NT2/D1 (cell line): ENCODE results near the gene RPS6KB2.

Experiments used
- DNase-seq: peaks from one replicate; pipeline ENCODE4 v3.0.0-alpha.2; 2011; ENCODE audit warnings: low read depth, low spot score
- H3K27me3 ChIP-seq: 2 replicates; pipeline ENCODE4 v1.6.0; 2011; ENCODE audit warnings: mild to moderate bottlenecking; ENCODE audit not compliant: insufficient read length, insufficient read depth
- H3K36me3 ChIP-seq: 2 replicates; pipeline ENCODE4 v1.6.1; 2011; ENCODE audit warnings: mild to moderate bottlenecking, low read length, mixed read lengths; ENCODE audit not compliant: insufficient read depth, insufficient read length
- H3K4me1 ChIP-seq: 2 replicates; pipeline ENCODE4 v1.5.1; 2011; ENCODE audit not compliant: insufficient read depth, insufficient read length
- H3K4me3 ChIP-seq: 2 replicates; pipeline ENCODE4 v1.5.1; 2011; ENCODE audit warnings: low read depth; ENCODE audit not compliant: insufficient read length
- H3K9ac ChIP-seq: 2 replicates; pipeline ENCODE4 v1.6.0; 2011; ENCODE audit warnings: low read depth; ENCODE audit not compliant: insufficient read length
- H3K9me3 ChIP-seq: 2 replicates; pipeline ENCODE4 v1.5.1; 2011; ENCODE audit warnings: mild to moderate bottlenecking, low read length; ENCODE audit not compliant: insufficient read depth
- SUZ12 ChIP-seq: IDR thresholded peaks from 2 replicates; pipeline ENCODE4 v1.6.1; 2011; ENCODE audit not compliant: insufficient read length, insufficient read depth; ENCODE audit errors: extremely low read depth
- YY1 ChIP-seq: IDR thresholded peaks from 2 replicates; pipeline ENCODE4 v1.6.1; 2011; ENCODE audit not compliant: insufficient read length, insufficient read depth
- ZNF274 ChIP-seq: IDR thresholded peaks from 2 replicates; pipeline ENCODE4 v1.6.1; 2011; ENCODE audit warnings: mild to moderate bottlenecking, low read depth, low read length

The RPS6KB2 gene

DNA sequence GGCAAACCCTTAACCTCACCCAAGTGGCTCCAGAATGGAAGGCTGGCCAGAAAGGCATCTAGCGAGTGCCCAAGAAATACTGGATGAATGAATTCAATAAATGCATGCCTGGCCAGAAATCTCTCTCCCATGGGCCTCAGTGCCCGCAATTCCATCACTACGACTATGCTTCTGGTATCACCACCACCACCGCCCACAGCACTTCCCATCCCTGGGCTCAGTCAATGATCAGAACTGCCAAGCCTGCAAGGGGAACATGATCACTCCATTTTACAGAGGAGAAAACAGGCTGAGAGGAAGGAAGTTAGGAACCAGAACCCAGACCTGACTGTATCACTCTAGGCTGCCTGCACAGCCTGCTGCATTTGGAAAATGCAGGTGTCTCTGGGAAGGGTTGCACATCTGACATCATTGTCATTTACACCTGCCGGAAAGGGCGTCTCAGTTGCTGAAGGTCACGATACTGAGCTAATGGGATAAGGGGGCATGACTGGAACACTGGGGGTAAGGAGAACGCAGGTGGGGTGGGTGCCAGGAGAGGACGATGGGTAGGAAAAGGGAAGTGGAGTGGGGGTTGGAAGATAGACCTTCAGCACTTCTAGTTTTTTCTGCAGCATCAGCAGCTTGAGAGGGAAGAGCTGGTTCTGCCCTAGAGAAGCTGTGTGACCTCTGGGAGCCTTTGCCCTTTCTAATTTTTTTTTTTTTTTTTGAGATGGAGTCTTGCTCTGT is 21.0 kb downstream of the RPS6KB2 start:
- DNase-seq: no peak
- H3K4me3 ChIP-seq: no peak overlapping the region
- H3K9ac ChIP-seq: no peak overlapping the region
- peaks cover 21% of the 10 kb centered on the region for H3K4me1 ChIP-seq
- no peak for TF ChIP-seq ZNF274
- TF ChIP-seq YY1: no peak
- TF ChIP-seq SUZ12: no peak
- no peaks in the 10 kb centered on the region for H3K36me3 ChIP-seq
- peaks cover 10% of the 10 kb centered on the region for H3K27me3 ChIP-seq
- H3K9me3 ChIP-seq: no peaks in the 10 kb centered on the region

DNA sequence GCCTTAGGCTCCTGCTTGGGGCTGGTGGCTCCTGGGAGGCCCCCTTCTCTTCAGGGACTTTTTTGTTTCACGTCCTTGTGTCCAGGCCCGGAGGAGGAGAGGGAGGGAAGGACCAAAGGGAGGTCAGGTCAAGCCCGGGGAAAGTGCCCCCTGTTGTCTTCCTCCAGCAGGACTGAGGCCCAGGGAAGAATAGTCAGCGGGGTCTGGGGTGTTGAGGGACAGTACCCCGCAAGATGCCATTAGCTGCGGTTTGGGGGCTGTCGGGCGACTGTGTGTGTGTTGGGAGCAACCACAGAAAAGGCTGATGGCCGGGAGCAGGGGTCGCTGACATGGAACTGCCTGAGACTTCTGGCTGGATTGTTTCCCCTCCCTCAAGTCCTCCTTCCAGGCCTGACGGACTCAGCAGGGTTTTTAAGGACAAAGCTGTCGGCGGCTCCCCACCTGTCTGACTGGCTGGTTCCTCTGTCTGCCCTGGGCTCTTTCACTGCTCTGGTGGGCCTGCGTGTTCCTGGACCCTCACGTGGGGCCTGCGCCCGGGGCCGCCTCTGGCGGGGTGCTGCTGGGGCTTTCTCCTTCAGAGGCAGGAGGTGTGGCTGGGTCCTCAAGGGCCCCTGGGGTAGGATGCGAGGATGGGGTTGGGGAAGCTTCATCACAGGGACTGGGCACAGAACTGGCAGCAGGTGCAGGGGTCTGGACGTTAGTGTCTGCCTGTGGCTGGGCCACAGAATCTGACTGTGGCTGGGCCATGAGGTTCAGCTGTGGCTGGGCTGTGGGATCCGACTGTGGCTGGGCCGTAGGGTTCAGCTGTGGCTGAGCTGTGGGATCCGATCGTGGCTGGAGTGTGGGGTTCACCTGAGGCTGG is 22.7 kb downstream of the RPS6KB2 start:
- no peak for DNase-seq
- Histone ChIP-seq H3K4me3 (no peak overlapping the region), H3K9ac (no peak overlapping the region), H3K27me3 (peaks cover 6% of the 10 kb centered on the region), H3K36me3 (no peaks in the 10 kb centered on the region), H3K9me3 (no peaks in the 10 kb centered on the region), H3K4me1 (peaks cover 21% of the 10 kb centered on the region)
- TF ChIP-seq SUZ12 (no peak), YY1 (no peak), ZNF274 (no peak)

DNA sequence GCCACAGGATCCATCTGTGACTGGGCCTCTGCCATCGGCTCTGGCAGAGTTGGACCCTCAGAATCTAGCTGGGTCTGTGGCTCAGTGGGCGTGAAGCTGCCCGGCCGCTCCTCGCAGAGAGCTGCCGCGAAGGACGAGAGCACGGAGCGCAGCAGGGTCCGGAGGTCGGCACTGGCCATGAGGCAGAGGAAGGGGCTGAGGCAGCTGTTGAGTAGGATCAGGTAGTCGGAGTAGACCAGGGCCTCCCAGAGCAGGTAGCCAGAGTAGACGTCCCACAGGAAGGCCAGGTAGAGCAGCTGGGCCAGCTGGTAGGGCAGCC is 23.3 kb downstream of the RPS6KB2 start:
- Histone ChIP-seq H3K4me3 (no peak overlapping the region), H3K27me3 (peaks cover 6% of the 10 kb centered on the region), H3K9me3 (no peaks in the 10 kb centered on the region), H3K9ac (no peak overlapping the region), H3K36me3 (no peaks in the 10 kb centered on the region), H3K4me1 (peaks cover 21% of the 10 kb centered on the region)
- TF ChIP-seq YY1 (no peak), ZNF274 (no peak), SUZ12 (no peak)
- DNase-seq: no peak

DNA sequence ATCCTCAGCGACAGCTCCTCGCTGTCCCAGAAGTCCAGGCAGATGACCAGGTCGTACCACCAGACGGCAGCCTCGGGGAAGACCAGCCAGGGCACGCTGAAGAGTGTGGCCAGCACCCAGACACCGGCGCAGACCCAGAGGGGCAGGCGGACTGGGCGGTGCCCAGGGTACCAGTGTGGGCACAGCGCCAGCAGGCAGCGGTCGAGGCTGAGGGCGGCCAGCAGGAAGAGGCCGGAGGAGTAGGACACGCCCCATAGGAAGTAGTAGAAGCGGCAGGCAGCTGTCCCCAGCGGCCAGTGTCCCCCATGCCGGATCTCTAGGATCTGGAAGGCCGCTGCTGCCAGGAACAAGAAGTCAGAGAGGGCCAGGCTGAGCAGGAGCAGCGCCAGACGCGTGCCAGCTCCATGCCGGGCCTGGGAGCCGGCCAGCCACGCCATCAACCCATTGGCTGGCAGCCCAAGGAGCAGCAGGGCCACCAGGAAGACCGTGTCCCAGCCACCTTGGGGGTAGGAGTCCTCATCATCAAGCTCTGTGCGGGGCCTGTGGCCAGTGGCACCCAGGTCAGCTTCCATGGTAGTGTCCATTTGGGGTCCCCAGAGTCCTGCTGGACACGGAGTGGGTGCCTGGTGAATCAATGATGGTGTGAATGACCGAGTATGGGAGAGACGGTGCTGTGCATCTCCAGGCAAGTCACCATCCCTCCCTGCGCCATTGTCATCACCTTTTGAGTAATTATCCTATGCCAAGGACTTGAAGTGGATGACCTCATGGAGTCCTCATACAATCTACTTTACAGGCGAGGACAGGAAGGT is 24.1 kb downstream of the RPS6KB2 start, which contains the start of gene GPR152:
Gene GPR152, minus strand, starts transcription at position 589 of the 812 bp plus-strand sequence. Its CDS starts 5 bp downstream, at position 584.
- TF ChIP-seq SUZ12 (no peak), ZNF274 (no peak), YY1 (no peak)
- no peaks in the 10 kb centered on the region for H3K36me3 ChIP-seq
- no peaks in the 10 kb centered on the region for H3K9me3 ChIP-seq
- peaks cover 6% of the 10 kb centered on the region for H3K27me3 ChIP-seq
- no peak for DNase-seq
- H3K9ac ChIP-seq: no peak within 1 kb of the TSS
- peaks cover 21% of the 10 kb centered on the region for H3K4me1 ChIP-seq
- no peak within 1 kb of the TSS for H3K4me3 ChIP-seq

DNA sequence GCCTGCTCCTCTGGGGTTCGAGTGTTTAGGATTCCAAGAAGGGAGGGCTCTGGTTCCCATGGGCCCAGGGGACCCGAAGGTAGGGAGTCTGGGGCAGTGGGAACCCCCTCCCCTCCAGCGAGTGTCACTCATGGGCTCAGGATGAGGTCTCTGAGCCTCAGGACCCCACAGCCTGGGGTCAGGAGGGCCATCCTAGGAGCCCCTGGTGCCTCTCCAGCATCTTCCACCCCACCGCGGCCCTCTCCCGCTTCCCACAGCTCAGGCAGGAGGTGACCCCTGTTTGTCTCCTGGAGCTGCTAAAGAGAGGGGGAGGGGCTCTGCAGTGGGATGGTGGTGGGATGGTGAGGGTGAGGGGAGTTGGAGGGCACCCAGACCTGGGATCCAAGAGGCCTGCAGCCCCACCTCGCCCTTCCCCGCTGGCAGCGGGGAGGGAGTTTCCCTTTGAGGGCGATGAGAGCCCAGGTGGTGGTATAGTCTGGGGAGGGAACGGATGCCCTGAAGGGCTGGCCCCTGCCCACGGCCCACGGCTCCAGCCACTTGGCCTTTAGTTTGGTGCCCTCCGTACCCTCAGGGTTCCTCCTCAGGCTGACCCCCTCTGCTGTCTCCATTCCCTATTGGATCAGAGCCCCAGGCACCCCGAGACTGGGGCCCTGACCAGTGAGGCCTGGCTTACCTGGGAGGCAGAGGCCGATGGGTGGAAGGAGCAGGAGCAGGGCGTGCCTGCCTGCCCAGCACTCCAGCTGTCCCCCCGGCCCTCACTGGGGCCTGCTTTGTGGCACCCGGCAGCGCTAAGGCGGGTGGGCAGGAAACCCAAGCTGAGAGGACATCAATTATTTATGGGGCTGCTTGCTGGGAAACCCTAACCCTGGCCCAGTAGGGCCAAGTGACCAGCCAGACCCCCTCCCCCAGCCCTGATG is 25.8 kb downstream of the RPS6KB2 start:
- TF ChIP-seq YY1: no peak
- no peak for TF ChIP-seq ZNF274
- no peak for TF ChIP-seq SUZ12
- Histone ChIP-seq H3K9ac (peak overlapping the region; percentile 17), H3K27me3 (peaks cover 6% of the 10 kb centered on the region), H3K36me3 (no peaks in the 10 kb centered on the region), H3K4me1 (peaks cover 15% of the 10 kb centered on the region), H3K4me3 (no peak overlapping the region), H3K9me3 (no peaks in the 10 kb centered on the region)
- DNase-seq: no peak

DNA sequence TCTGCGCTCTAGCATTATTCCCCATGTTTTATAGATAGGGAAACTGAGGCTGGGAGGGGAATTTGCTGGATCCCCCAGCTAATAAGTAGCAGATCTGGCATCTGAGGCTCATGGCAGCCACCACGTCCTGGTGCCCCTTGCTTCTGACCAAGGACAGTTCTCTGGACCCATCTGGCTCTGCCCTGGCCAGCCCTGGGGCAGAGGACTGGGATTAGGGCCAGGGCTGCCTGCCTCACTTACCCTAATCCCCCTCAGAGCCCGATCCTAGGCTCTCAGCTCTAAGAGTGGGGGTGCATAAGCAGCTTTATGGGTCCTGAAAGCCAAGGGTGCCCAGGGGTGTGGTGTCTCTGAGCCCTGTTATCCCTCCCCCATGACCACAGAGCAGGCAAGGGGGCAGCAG is 26.8 kb downstream of the RPS6KB2 start, which contains the start of gene CABP4:
Gene CABP4, plus strand, starts transcription at position 301 of the 400 bp plus-strand sequence. Its CDS starts 70 bp downstream, at position 371.
- peaks cover 16% of the 10 kb centered on the region for H3K4me1 ChIP-seq
- H3K27me3 ChIP-seq: peaks cover 6% of the 10 kb centered on the region
- TF ChIP-seq ZNF274 (no peak), SUZ12 (no peak), YY1 (no peak)
- peak within 1 kb of the TSS; percentile 62 for H3K9ac ChIP-seq
- no peak within 1 kb of the TSS for H3K4me3 ChIP-seq
- H3K36me3 ChIP-seq: no peaks in the 10 kb centered on the region
- no peaks in the 10 kb centered on the region for H3K9me3 ChIP-seq
- no peak for DNase-seq
